Activated T-cell treated with anti-CD3 and anti-CD28 coated beads for 24 hours (primary cell): Measurements from ENCODE around the gene GJB6.

Experiments
- DNase-seq: peaks from one replicate; pipeline ENCODE4 v3.0.0-alpha.2; 2020; ENCODE audit warnings: low read depth

Gene GJB6

GRCh38 chr13:20227288-20227687, 4.8 kb downstream of the GJB6 start:
- no peak for DNase-seq

DNA sequence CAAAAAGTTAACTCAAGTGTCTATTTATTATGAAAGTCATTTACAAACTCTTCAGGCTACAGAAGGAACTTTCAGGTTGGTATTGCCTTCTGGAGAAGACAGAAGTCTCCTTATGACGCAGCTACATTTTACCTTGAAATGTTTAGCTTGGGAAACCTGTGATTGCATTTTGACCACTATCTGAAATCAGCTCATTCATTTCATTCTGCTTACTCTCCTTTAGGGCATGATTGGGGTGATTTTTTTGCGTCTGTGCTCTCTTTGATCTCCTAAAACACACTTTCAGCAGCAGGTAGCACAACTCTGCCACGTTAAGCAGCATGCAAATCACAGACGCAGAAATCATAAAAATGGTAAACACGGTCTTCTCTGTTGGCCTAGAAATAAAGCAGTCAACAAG, 9.6 kb downstream of the GJB6 start:
- no peak for DNase-seq

DNA sequence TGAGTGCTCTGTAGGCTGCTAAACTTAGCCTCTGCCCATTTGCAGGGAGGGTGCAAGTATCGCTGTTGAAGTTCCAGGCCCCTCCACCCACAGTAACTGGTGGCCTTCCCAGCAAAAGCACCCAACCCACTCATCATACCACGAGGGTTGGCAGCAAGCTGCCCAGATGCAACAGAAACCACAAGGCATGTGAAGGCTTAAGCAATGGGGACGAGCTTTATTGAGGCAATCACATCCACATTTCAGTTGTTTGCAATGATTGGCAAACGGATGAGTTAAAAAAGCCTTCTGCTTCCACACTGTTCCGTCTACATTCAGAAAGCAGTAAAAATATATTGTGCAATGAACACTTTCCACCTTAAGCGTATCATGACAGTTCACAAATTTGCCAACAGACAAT, 10.3 kb downstream of the GJB6 start:
- no peak for DNase-seq

GRCh38 chr13:20219577-20219976, 12.5 kb downstream of the GJB6 start:
- no peak for DNase-seq

DNA sequence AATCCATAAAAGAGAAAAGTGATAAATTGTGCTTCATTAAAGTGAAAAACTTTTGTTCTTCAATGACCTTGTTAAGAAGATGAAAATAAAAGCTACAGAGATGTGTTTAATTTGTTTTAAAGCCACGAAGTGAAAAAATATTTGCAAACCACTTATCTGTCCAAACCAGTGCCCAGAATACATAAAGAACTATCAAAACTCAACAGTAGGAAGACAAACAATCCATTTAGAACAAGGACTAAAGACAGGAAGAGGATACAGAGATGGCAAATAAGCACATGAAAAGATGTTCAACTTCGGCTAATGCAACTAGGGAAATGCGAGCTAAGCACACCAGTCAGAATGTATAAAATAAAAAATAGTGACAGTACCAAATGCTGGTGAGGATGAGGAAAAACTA, 15.0 kb downstream of the GJB6 start:
- no peak for DNase-seq

DNA sequence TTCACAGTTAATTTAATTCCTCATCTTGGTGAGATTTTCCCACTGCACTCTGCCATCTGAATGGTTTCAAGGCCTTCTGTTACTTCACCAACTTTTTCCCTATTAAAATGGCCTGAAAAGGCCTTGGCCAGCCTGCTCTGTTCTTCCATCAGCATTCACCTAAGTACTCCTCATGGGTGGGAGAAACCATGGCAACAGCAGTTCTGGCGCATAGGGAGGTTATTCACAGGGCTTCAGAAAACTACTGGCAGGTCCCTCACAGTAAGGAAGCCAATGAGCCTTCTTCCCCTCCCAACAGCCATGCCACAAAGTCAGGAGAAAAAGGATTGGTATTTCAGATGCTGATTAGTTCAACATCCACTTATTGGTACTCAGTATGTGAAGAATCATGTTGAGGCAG, 22.2 kb downstream of the GJB6 start:
- no peak for DNase-seq

DNA sequence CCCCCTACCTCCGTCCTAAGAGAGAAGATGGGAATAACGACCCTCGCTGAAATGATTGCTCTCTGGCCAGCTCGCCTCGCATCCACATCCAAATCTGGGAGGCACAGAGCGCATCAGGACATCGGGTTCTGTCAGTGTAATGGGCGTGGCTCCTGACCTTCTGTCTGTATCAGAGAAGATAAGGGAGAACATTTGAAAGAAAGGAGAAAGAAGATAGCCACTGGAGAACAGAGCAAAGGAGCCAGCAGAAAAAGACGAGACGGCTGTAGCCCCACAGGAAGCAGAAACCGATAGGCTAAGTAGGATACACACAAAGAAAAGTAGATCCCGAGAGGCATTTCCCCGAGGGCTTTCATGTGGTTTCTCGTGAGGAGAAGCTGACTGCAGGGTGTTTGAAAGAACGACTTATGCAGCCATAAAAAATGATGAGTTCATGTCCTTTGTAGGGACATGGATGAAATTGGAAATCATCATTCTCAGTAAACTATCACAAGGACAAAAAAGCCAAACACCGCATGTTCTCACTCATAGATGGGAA, 25.4 kb downstream of the GJB6 start:
- DNase-seq, result no peak

GRCh38 chr13:20206065-20206697, 25.9 kb downstream of the GJB6 start:
- no peak for DNase-seq

DNA sequence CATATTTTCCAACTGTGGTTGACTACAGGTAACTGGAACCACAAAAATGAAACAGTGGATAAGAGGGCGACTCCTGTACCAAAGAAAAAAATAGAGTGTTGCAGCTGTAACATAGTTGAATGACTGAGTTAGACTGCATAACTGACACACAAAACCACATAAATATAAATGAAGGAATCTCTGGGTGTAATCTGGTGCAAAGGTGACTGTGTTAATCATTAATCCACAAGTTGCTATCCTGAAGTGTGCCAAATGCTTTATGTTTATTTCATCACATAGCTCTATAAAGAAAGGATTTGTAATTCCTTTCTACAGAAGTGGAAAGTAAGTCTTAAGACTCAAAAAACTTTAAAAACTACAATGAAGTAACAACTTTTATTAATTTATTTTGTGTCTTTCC, 33.3 kb downstream of the GJB6 start:
- DNase-seq, result no peak

DNA sequence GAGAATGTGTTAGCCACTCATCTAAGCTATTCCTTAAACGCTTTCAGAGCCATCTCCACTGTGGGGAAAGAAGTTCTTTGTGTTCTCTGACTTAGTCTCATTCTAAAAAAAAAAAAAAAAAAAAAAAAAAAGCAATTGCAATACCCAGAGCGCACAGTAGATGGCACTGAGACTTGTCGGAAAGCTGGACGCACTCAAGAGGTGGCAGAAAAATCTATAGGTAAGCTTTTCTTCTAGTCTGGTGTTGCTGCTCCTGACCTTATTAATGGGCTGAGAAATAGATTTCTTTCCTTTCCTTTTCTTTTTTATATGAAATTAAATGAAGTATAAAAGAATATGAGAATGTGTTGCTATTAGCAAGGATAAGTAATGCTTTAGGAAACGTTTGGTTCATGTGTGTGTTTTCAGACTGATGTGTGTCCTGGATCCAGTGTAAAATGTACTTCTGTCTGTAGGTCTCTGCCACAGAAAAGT, 34.7 kb downstream of the GJB6 start:
- DNase-seq, result no peak

- DNase-seq, result no peak
Measured at GRCh38 chr13:20195801-20196200, 36.3 kb downstream of the GJB6 start.

DNA sequence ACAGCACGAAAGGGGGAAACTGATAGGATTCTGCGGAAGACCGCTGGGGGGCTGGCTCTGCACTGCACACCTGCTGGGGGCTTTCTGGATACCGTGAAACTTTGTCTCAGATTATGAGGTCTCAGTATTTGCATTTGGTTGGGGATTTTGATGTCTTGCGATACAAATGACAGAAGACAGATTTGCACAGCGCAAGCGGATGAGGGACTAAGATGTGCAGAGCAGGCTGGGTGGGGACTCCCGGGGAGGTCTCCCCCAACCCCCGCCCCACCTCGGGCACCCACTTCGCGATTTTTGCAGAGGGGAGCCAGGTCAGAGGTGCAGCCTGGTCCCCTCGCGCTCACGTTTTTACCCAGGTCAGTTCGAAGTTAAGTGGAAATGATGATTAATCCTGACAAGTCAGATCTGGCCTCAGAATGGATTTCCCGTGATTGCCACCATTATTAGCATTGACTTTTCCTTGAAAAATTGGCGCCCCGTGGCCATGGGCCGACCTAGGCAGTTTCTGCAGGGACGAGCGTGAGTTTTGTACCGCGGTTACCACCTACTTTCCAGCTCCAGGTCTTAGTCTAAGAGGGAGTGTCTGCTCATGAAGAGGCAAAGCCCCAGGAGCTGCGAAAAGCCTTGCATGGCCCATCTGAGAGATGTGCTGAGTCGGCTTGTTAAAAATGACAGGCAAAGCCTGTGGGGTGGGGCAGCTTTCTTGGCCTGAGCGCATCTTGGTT, 38.0 kb downstream of the GJB6 start:
- no peak for DNase-seq

DNA sequence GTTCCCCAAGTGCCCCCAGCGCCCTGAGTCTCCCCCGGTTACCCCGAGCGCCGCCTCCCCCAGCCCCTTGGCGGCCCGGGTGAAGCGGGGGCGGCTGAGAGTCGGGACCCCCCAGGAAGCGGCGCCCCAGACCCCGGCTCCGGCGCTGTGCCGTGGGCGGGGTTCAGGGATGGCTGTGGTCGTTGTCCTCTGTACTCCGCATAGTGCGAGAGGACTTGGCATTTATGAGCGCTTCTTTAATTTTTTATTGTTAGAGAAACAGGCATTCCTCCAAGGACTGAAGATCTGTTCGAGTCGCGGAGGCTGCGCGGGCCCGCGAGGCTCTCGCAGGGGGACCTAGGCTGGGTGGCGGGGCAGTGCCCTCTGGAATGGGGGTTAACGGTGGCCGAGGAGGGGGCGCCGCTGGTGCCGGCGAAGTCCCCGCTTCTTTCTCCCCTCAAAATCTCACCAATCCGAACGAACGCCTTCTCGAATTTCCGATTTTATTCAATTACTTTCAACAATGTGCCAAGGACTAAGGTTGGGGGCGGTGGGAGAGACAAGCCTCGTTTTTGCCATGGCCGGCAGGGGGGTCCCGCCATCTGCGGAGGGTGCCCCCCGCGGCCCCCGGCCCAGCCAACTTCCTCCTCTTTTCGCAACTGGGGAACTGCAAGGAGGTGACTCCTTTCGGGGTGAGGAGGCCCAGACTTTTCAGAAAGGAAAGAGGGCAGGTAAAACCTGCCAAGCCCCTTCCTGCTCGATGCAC, 38.8 kb downstream of the GJB6 start:
- no peak for DNase-seq

- DNase-seq, result no peak
Measured at GRCh38 chr13:20192836-20193161, 39.3 kb downstream of the GJB6 start, which contains the start of gene GJB2. Gene GJB2, minus strand, starts transcription at chr13:20192938. Its CDS starts 3,357 bp downstream, at chr13:20189581.

DNA sequence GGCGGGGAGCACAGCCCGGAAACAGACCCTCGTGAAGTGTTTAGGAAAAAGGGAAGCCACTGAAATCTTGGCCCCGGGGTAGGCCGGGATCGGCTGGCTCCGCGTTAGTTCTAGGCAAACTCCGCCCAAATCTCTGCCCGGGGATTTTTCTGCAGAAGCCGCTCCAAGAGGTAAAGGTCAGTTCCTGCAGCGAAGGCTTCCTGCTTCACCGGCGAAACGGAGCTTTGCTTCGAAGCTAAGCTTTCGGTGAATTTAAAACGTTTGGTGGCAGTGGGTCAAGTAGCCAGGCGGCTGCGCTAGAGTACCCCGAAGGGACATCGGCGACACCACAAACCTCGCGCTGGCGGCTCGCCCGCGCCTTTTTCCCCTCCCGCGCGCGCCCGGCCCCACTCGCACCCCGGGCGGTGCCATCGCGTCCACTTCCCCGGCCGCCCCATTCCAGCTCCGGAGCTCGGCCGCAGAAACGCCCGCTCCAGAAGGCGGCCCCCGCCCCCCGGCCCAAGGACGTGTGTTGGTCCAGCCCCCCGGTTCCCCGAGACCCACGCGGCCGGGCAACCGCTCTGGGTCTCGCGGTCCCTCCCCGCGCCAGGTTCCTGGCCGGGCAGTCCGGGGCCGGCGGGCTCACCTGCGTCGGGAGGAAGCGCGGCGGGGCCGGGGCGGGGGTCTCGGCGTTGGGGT, 39.8 kb downstream of the GJB6 start:
- no peak for DNase-seq

DNA sequence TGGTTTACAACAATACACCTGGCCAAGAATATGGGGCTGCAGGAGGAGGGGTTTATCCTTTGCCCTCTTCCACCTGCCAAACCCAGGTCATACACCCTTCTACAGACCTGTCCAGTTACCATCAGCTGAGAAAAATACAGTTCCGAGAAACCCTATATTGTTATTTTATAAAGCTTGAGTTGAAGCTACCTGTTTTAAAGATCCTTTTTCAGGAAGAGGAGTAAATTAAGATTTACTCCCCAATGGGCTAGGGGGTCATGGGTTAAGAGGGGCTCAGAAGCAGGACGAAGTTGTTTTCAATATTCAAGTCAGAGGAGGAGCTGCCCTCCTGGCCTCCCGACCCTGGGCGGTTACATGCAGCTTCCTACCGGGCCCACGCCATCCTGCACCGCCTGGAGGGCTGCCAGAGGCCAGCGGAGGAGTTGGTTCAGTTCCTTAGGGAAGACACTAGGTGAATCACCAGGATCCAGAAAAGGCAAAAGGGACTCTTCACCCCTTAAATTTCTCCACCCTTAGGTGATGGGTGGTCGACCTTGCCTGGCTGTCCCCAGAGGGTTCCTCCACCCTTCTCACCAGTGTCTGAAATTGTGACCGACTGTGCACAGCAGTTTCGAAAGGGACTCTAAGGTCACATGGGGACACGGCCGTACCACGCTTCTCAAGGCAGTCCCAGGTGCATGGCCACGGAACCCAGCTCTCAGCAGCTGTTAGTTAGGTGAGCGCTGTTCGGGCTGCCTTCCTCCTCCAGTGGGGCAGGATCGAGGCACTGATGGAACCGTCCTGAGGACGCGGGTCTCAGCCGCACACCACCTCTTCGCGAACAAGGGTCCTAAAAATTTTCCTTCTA, 40.6 kb downstream of the GJB6 start:
- no peak for DNase-seq

GRCh38 chr13:20190481-20191310, 41.4 kb downstream of the GJB6 start:
- no peak for DNase-seq

DNA sequence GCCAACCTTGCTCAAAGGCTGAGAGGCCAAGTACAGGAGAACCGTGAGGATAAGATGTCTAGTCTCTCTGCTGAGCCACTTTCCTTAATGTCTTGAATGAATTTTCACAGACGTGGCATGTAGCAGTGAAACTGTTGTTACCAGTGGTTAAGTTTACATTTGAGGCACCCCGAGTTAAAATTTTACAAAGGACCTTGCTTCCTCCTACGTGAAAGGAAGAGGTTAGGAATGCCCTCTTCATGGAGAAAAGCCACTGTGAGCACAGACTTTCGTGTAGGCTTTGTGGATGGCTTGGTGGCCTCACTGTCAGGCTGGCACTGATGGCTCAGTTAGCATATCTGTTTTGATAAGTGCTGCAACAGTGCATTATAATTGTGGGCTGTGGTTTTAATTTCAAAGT, 42.0 kb downstream of the GJB6 start:
- DNase-seq, result no peak

DNA sequence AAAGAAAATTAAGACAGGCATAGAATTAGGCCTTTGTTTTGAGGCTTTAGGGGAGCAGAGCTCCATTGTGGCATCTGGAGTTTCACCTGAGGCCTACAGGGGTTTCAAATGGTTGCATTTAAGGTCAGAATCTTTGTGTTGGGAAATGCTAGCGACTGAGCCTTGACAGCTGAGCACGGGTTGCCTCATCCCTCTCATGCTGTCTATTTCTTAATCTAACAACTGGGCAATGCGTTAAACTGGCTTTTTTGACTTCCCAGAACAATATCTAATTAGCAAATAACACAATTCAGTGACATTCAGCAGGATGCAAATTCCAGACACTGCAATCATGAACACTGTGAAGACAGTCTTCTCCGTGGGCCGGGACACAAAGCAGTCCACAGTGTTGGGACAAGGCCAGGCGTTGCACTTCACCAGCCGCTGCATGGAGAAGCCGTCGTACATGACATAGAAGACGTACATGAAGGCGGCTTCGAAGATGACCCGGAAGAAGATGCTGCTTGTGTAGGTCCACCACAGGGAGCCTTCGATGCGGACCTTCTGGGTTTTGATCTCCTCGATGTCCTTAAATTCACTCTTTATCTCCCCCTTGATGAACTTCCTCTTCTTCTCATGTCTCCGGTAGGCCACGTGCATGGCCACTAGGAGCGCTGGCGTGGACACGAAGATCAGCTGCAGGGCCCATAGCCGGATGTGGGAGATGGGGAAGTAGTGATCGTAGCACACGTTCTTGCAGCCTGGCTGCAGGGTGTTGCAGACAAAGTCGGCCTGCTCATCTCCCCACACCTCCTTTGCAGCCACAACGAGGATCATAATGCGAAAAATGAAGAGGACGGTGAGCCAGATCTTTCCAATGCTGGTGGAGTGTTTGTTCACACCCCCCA, 43.2 kb downstream of the GJB6 start:
- no peak for DNase-seq
